Stimulated activated CD4-positive, alpha-beta T cell treated with anti-CD3 and anti-CD28 coated beads, Interleukin-4, amount 100 ng/mL, for 48 hours (primary cell): ENCODE measurements around the gene EHBP1.
"Not testable (repeated sequence)": the region's sequence is repeated elsewhere in the genome, so short reads cannot be mapped to it uniquely, and the experiment has no call there.

Source experiments
- DNase-seq, 2 donors: peaks; one replicate each; pipeline ENCODE4 v3.0.0-alpha.2; 2020; ENCODE audit warnings: low read depth in 2 of 2

The EHBP1 gene

DNA sequence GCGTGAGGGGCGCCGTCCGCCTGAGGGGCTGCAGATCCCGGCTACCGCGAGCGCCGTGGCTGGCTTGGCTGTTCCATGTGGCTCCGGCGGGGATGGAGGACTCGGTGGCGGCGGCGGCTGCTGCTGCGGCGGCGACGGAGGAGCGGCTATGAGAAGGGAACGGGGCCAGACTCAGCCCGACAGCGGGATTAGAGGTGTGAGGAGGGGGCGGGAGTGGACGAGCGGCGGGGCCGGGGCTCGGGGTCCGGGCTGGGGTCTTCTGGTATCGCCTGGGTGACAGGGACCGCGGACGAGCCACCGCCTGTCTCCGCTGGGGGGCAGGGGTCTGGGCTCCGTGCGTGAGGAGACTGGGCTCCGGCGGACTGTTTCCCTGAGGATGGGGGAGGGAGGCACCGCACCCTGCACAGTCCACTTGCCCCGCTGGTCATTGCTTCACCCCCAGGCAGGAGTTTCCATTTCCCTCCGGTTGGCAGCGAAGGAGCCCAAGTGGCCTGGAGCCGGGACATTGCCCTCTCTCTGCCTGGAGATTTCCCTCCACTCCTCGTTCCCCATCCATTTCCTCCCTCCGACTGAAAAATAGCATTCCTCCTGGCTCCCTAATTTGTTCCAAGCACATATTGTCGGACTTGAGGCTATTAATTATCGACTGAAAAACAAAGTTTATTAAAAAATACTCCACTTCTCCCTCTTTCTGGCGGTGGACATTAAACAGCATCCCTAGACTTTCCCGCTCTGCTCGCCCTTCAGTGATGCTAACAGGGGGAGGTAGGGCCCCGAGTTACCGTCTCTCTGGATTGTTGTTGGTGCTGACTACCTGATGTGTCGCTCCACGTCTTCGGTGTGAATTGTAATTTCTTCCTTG is 577 bp downstream of the EHBP1 start:
- peak; percentile 23 to 27 for DNase-seq

DNA sequence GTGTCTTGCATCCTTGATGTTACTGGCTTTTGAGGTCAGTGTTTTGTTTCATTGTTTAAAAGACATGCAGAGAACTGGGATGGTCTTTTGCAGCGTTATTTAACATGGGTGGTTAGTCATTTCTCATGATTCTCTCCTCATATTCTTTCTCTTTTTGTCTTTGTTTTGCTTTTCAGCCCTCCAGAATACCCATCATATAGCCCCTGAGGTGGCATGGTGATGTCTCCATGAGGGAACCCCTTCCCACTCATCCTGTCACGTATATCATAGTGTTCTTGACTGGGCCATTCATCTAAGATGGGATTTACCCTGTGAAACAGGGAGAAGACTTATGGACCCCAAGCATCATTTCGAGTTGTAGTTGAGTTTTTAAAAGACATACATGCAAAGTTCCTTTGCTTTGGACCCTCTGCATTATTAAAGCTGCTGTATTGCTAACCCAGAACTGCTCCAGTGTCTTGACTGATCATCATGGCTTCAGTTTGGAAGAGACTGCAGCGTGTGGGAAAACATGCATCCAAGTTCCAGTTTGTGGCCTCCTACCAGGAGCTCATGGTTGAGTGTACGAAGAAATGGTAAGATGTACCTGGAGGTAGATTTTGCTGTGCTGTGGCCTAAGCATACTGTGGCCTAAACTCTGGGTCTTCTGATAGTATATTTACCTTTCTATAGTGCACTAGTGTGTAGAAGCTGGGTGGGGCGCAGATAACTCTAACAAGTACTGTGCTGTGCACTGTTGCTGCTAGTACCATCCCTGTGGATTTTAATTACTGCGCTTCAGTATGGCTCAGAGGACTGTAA is 1.4 kb downstream of the EHBP1 start:
- DNase-seq, result no peak

DNA sequence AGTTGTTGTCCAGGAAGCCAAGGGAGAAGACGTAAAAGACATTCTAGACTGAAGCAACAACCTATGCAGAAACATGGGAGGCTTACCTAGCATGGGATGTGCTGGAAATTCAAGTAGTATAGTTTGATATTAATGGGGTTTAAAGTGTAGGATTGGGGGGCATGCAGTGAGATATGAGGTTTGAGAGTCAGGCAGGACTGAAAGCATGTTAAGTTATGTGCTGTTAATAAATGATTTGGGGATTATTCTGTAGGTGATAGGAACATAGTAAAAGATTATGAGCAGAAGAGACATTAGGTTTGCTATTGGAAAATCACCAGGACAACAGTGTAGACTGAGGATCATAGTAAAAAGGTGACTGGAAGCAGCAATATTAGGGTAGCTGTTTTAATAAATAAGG is 3.2 kb downstream of the EHBP1 start:
- no peak for DNase-seq

DNA sequence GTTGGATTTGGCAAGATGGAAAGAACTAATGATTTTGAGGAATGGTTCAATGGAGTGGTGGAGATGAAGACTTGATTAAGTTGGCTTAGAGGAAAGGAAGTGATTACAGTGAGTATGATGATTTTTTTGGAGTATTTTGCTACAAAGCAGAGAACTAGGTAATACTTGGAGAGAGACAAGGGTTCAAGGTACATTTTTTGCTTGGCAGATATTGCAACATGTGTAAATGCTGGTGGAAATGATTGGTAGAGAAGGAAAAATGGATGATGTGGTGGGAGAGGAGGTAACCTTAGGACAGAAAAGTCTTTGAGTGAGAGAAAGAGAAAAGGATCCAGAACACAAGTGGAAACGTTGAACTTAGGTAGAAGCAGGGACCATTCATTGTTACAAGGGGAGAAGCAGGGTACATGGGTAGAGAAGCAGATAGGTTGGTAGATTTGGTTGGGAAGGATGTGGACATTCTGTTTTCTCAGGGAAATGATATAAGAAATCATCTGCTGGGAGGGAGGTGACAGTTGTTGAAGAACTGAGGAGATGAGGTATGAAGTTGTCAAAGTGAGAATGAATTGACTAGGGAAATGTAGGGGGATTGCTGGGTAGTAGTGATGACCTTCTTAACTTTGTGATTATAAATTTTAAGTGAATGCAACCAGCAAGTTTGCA is 6.5 kb downstream of the EHBP1 start:
- no peak for DNase-seq

DNA sequence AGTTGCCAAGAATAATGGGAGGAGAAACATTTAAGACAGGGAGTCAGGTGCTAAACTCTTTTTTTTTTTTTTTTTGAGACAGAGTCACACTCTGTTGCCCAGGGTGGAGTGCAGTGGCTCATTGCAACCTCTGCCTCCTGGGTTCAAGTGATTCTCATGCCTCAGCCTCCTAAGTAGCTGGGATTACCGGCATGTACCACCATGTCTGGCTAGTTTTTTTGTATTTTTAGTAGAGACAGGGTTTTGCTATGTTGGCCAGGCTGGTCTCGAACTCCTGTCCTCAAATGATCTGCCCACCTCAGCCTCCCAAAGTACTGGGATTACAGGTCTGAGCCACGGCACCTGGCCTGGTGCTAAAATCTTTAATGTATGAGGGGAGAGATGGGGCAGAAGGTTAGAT is 7.7 kb downstream of the EHBP1 start:
- DNase-seq, result not testable (repeated sequence)

DNA sequence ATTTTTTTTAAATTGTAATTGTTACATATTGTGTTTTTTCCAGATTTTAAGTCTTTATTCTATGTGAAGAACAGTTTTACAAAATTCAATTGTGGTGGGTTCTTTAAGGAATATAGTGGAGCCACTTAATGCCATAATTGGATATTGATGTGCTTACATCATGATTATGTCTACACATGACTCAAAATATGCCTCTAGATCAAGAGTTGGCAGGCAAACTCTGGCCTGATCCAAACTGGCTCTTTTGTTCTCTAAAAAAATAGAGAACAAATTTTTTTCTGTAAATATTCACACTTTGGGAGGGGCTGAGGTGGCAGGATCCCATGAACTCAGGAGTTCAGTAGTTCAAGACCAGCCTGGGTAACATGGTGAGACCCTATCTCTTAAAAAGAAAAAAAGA is 8.3 kb downstream of the EHBP1 start:
- DNase-seq, result no peak

DNA sequence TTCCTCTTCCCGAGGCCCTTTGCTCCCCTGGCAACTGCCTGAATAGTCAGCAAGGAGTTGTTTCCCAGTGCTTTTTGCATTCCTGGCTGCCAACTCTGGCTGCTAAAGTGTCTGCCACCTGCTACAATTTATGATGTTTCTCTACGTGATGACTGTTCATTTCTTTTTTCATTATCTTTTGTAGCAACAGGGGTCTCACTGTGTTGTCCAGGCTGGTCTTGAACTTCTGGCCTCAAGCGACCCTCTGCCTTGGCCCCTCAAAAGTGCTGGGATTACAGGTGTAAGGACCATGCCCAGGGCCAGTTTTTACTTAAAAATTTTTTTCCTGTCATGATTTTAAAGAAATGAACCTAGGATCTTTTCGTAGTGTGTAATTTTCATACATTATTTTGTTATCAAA is 11.3 kb downstream of the EHBP1 start:
- no peak for DNase-seq

DNA sequence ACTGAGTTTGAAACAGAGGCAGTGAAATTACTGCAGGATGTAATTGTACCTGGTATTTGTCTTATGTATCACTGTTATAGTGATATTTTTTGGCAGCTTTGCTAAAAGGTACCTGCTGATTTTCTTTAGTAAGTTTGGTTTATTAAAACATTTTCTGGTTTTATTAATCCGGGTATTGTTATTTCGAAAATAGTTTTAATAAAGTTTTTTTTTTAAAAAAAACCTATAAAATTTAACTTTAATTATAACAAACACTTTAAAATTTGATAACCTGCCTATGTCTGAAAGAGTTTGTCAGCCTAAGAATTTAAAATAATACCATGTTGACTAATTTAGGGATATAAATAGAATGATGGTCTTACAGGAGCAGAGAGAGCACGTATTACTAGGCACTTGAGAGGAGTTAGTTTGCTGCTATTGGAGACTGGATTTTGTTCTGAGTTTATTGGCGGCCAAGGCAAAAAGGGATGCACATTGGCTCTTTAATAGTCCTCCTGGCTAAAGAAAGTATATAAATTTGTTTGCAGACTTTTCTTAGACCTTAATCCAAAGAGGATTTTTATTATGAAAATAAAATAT is 12.1 kb downstream of the EHBP1 start:
- no peak for DNase-seq

DNA sequence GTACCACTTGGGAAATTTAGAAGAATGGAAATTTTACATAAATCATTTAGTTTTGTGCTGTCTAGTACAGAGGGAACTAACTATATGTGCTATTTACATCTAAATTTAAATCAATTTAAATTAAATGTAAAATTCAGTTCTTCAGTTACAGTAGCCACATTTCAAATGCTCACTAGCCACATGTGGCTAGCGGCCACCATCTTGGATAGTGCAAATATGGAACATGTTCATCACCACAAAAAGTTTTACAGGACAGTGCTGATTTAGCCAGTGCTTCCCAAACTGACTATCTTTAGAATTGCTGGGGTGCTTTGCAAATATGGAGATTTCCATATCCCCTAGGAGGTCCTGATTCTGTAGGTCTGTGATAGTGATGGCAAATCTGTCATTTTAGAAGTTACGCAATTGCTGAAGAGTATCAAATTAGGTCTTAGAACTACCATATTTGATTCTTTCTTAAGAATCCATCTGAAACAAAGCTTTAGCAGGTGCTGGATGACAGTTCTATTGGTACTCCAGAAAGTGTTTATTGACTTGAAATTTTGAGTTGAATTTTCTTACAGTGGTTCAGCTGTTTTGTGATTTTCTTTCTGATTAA is 12.8 kb downstream of the EHBP1 start:
- DNase-seq, result no peak

DNA sequence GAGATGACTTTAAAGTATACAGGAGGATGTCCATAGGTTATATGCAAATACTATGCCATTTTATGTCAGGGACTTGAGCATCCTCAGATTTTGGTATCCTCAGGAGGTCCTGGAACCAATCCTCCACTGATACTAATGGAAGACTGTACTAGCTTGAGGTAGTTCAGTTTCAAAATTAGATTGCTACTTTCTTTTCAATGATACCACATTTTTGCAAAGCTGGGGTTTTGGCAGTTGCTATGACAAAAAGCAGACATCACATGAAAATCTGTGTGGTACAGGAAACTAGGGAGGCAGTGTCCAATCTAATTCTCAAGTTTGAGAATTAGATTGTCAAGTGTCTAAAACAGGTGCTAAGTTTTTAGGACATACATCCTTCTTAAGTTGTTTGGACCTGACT is 14.2 kb downstream of the EHBP1 start:
- no peak for DNase-seq

DNA sequence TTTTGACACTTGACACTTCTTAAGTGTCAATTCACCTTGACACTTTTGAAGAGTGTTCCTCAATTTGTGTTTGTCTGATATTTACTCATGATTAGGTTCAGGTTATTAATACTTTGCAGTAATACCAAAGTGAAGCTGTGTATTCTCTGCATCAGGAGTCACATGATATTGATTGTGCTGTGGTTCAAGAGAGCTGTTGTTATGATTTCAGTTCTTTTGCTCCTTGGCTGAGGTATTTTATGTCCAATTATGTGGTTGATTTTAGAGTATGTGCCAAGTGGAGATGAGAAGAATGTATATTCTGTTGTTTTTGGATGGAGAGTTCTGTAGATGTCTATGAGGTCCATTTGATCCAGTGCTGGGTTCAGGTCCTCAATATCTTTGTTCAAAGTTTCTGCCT is 17.2 kb downstream of the EHBP1 start:
- no peak for DNase-seq

DNA sequence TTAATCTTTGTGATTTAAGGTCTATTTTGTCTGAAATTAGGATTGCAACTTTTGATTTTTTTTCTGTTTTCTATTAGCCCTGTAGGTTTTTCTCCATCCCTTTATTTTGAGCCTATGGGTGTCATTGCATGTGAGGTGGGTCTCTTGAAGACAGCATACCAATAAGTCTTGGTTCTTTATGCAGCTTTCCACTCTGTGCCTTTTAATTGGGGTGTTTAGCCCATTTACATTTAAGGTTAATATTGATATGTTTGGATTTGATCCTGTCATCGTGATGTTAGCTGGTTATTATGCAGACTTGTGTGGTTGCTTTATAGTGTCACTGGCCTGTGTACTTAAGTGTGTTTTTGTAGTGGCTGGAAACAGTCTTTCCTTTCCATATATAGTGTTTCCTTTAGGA is 17.7 kb downstream of the EHBP1 start:
- no peak for DNase-seq

DNA sequence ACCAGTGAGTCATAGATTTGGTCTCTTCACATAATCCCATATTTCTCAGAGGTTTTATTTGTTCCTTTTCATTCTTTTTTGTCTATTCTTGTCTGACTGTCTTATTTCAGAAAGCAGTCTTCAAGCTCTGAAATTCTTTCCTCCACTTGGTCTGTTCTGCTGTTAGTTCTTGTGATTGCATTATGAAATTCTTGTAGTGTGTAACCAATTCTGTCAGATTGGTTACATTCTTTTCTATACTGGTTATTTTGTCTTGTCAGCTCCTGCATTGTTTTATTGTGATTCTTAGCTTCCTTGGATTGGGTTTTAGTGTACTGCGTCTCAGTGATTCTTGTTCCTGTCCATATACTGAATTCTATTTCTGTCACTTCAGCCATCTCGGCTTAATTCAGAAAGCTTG is 18.6 kb downstream of the EHBP1 start:
- DNase-seq, result no peak

DNA sequence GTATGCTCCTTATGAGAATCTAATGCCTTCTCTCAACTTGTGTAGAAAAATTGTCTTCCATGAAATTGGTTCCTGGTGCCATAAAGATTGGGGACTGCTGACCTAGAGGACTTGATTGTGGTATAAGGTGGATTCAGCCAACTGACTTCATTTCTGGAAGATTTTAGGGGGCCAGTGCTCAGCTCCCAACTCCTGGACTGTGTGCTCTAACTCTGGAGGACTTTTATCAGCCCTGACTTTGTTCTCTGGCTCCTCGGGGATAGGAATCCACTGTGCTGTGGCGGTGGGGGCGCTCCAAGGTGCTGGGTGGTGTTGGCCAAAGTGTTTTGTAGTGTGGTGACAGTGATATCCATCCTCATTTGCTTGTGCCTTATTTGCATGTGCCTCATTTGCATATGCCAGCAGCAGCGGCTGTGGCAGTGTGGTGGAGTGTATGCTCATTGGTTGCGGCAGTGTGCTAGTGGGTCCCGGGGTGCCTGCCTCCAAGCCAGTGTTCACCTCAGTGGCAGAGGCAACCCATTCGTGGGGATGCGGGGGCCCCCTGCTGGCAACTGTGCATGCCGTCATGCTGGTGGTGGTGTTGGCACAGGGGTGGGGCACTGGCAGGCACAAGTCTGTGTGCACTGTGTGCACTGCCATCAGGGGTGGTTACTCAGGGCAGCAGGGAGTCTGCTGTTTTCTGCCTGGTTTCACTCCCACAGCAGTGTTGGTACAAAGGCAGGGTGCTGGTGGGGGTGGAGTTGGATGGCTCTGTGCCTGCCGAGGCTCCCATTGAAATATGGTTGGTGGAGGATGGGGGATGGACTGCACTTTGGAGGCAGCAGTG is 19.6 kb downstream of the EHBP1 start:
- DNase-seq, result peak; percentile 15 to 22

DNA sequence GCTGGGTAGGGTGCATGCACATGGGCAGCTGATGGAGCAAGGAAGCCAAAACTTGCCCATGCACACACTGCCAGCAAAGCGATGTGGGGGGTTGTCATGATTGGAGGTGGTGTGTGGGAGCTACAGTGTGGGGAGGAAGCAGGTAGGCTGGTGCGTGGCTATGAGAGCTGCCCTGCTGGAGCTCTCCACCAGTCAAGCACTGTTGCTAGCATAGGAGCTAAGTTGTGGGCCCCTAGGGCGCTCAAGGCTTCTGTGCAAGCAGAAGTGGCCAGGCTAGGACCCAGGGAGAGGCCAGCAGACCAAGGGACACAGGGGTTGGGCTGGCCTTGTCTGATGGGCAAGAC is 20.2 kb downstream of the EHBP1 start:
- no peak for DNase-seq

DNA sequence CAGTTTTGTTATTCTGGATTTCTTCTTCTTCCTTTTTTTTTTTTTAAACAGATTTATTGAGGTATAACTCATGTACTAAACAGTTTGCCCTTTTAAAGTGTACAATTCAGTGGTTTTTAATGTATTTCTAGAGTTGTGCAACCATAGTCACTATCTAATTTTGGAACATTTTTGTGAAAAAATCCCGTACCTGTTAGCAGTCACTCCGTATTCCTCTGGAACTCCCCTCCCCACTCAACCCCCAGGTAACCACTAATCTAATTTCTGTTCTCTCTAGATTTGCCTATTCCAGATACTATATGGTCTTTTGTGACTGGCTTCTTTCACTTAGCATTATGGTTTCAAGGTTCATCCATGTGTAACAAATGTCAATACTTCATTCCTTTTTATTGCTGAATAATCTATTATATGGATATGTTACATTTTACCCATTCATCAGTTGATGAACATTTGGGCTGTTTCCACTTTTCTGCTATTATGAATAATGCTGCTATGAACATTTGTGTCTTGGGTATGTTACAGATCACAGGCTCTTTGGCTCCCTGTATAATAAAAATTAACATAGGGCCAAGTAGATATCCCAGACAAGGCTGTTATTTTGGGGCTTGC is 21.9 kb downstream of the EHBP1 start:
- DNase-seq, result no peak

DNA sequence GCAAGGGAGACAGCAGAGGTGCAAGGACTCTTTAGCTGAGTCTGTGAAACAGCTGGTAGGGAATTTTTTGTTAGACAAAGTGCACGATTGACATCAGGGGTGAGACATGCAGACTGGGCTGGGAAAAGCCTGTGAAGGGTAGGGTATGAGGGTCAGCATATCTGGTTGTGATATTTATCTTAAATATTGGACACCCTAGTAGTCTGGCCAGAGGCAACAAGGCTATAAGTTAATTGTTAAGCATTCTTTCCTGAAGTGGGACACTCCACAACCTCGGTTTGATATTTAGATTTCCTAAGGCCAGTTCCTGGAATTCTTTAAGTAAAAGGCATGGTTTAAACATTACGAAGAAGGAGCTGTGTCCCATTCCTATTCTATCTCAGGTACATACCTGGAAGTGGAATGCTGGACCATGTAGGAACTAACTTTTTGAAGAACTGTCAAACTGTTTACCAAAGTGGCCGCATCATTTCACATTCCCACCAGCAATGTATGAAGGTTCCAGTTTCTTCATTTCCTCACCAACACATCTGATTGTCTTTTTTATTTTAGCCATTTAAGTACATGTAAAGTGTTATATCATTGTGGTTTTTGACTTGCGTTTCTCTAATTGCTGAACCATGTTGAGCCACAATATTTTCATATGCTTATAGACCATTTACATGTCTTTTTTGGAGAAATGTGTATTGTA is 22.5 kb downstream of the EHBP1 start:
- DNase-seq, result no peak

DNA sequence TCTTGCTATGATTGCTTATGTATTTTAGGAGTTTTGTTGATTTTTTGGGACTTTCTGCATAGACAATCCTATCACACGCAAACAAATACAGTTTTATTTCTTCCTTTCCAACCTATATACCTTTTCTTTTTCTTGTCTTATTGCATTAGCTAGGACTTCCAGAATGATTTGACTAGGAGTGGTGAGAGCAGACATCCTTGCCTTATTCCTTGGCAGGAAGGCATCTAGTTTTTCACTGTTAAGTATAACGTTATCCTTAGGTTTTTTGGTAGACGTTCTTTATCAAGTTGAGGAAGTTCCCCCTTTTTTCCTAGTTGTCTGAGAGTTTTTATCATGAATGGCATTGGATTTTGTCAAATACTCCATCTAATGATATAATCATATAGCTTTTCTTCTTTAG is 25.8 kb downstream of the EHBP1 start:
- DNase-seq, result no peak

DNA sequence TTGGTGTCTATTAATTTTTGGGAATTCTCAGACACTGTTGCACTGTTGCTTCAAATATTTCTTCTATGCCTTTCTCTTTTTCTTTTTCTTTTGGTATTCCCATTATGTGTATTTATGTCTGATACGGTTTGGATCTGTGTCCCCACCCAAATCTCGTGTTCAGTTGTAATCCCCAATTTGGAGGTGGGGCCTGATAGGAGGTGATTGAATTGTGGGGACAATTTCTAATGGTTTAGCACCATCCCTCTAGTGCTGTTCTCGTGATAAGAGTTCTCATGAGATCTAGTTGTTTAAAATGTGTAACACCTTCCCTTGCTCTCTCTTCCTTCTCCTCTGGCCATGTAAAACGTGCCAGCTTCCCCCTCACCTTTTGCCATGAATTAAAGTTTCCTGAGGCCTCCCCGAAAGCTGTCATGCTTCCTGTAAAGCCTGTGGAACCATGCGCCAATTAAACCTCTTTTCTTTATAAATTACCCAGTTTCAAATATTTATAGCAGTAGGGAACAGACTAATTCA is 26.8 kb downstream of the EHBP1 start:
- DNase-seq, result no peak

DNA sequence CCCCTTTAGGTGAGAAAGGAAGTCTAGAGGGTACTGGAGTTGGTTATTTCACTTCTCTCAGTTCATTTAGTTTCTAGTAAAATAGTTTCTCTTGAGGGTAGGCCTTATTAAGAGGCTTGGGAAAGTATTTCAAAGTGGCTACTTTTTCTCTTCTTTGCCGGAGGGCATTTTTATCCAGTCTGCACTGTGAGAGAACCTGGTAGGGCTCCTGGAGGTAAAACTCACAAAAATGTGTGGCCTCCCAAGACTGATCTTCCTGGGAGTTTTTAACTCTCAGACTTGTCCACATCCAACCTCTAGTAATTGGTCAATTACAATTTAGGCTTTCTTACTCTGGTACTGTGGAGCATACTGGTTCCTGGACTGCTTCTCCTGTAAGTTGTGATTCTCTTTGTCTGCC is 28.0 kb downstream of the EHBP1 start:
- DNase-seq, result no peak
